Ramos (cell line): ENCODE results near the gene FLT1.

ENCODE experiments used
- in situ Hi-C: fragments of 300-500 bp; cut with MboI; formaldehyde crosslinking; loops from one replicate; pipeline ENCODE4 v1.14.3; 2022; ENCODE audit warnings: low sequenced_read_pairs; ENCODE audit not compliant: unreplicated experiment

Gene FLT1

GRCh38 chr13:28327373-28328270 lies 167.3 kb downstream of the FLT1 start:
- in situ Hi-C loops: loop anchor here (10.0 kb wide), 2 partner anchors 307 to 467 kb away; no protein-coding TSS in a partner anchor

- in situ Hi-C loops: loop anchor here (10.0 kb wide), 2 partner anchors 309 to 469 kb away; no protein-coding TSS in a partner anchor
These were observed 168.9 kb downstream of the FLT1 start for GRCh38 chr13:28326056-28326455.

- in situ Hi-C loops: loop anchor here (10.0 kb wide), 2 partner anchors 310 to 470 kb away; no protein-coding TSS in a partner anchor
These were observed 169.9 kb downstream of the FLT1 start for GRCh38 chr13:28325022-28325421.

DNA sequence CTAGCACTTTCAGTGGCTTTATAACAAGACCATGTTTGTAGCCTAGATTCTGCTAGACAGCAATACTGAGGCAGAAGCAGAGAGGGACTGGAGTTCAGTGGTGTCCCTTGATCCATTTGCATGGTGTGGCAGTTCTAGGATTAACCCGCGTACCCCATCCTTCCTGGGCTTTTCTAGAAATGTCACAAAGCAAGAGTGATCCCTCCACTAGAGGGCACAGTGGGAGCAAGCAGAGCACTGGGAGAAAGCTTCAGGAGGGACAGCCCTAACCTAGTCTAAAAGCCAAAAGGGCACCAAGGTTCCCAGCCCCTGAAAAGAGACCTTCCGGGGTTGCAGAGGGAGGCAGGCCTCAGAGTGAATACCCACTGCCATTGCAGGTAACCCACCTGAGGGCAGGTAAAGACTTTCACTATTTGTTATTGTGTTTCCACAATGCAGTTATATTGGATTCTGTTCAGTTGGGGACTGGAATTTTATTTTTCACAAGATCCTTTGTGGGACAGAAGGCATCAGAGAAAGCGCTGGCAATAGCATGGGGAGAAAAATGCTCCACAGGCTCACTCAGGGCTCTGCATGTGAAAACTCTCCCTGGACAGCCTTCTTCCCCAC lies 170.6 kb downstream of the FLT1 start:
- in situ Hi-C loops: loop anchor here (10.0 kb wide), 2 partner anchors 311 to 471 kb away; no protein-coding TSS in a partner anchor

GRCh38 chr13:28322256-28322905 lies 172.5 kb downstream of the FLT1 start:
- in situ Hi-C loops: loop anchor here (10.0 kb wide), 2 partner anchors 312 to 472 kb away; no protein-coding TSS in a partner anchor

DNA sequence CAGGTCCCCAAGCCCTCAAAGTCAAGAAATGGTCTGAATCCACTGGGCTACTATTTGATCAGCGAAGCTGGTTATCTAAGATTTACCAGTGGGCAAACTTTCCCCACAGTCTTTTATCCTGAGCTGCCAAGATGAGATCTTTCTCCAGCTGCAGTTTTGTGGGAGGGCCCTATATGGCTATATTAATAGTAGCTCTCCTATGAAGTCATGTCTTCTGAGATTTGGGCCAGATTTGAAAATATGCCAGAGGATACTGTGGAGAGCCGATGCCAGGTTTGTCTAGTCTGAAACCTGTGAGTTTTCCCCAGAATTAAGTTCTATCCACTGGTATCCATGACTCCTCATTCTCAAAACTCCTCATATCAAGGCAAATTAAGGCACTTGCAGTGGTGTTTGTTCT lies 173.2 kb downstream of the FLT1 start:
- in situ Hi-C loops: loop anchor here (10.0 kb wide), 2 partner anchors 313 to 473 kb away; no protein-coding TSS in a partner anchor

GRCh38 chr13:28320884-28321574 lies 173.9 kb downstream of the FLT1 start:
- in situ Hi-C loops: loop anchor here (10.0 kb wide), 2 partner anchors 314 to 474 kb away; no protein-coding TSS in a partner anchor

DNA sequence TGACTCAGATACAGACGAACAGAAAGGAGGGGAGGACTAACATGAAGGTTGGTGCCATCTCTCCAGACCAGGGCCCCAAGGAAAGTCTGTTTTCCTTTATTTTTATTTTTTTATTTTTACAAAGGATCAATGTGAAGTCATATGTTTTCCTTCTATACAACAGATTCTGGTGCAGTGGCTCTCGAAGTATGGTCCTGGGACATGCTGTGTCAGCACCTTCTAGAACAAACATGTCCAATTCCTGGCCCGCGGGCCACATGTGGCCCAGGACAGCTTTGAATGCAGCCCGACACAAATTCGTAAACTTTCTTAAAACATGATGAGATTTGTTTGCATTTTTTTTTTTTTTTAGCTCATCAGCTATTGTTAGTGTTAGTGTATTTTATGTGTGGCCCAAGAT lies 174.7 kb downstream of the FLT1 start:
- in situ Hi-C loops: loop anchor here (10.0 kb wide), 2 partner anchors 315 to 475 kb away; no protein-coding TSS in a partner anchor

GRCh38 chr13:28319528-28319927 lies 175.4 kb downstream of the FLT1 start:
- in situ Hi-C loops: no loop called here

GRCh38 chr13:28318496-28318895 lies 176.4 kb downstream of the FLT1 start:
- in situ Hi-C loops: no loop called here

DNA sequence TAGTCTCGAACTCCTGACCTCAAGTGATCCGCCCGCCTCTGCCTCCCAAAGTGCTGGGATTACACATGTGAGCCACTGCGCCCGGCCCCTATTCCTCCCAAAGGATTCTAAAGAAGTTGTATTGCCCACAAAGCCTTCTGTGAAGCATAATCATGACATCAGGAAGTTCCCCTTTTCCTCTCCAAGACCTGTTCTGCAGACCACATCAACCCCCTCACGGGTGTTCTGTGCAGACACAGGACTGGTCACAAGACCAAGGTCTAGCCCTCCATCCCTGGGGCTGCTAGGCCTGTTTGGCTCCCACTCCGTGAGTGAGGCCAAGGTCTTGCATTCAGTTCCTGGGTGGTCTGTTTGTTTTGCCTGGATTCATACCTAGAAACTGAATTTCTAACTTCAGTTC lies 178.1 kb downstream of the FLT1 start:
- in situ Hi-C loops: no loop called here

- in situ Hi-C loops: no loop called here
These were observed 178.8 kb downstream of the FLT1 start for GRCh38 chr13:28316129-28316528.

- in situ Hi-C loops: no loop called here
These were observed 180.0 kb downstream of the FLT1 start for GRCh38 chr13:28314879-28315278.

DNA sequence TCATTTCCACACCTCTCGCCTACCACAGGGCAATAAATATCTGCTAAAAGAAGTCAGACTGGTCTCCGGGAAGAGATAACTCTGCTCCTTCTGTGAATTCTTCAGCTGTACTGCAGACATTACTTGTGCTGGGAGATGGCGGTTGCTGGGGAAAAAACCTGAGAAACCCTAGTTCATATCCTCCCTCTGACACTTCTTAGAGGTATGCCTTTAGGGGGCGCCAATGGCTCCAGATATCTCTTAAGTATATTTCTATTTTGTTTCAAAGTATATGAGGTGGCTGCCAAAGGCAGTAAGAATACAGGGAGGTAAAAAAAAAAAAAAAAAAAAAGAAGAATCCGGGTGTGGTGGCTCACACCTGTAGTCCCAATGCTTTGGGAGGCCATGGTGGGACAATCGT lies 181.3 kb downstream of the FLT1 start:
- in situ Hi-C loops: no loop called here

DNA sequence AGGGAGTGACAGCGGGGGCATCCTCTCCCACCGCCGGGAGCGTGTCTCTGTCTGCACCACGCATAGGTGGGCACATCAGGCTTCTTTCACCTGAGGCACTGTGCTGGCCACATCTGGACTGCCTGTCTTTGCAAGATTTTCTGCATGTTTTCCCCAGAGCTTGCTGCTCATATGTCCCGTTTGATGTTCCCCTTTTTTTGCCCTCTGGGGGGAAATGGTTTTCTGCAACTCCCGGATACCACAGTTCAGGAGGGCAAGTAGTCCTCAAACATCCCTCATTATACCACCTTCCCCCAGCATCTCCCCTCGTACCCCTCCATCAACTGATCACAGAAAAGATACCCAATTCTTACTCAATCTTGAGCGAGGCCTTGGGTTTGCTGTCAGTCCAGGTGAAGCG lies 188.6 kb downstream of the FLT1 start:
- in situ Hi-C loops: no loop called here

GRCh38 chr13:28301839-28302238 lies 193.1 kb downstream of the FLT1 start:
- in situ Hi-C loops: no loop called here

DNA sequence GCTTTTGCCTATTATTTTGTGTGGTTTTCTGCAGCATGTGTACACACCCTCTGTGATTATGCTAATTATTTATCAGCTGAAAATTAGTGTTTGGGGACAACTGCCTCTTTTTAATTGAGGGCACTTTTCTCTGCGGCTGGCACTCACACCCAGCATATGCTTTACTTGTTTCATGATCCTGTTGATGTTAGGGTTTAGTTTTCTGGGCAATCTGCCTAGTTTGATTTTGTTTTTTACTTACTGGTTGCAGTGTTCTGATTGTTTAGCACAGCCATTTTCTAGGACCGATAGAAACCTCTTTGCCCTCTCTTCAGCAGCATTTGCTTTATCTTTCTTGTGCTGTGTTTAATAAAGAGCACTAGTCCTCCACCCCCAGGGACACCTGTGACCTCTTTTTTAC lies 195.0 kb downstream of the FLT1 start:
- in situ Hi-C loops: no loop called here

GRCh38 chr13:28297341-28297740 lies 197.6 kb downstream of the FLT1 start:
- in situ Hi-C loops: no loop called here

DNA sequence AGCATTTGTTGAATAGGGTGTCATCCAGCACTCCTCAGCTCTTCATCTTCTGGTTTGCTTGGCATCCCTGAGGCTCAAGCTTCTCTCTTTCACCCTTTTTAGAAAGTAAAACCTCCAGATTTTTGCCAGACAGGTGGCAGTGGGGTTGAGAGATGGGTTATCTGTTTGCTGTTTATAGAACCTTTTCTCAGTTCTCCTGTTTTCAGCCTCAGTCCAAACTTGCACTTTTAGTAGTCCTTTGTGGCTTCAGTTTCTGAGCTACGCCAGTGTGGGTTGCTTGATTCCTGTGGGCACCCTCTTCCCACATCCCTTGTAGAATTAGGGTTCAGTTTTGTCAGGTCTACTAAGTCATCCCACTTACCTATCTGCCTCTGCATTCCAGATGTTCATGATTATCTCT lies 208.7 kb downstream of the FLT1 start:
- in situ Hi-C loops: no loop called here

DNA sequence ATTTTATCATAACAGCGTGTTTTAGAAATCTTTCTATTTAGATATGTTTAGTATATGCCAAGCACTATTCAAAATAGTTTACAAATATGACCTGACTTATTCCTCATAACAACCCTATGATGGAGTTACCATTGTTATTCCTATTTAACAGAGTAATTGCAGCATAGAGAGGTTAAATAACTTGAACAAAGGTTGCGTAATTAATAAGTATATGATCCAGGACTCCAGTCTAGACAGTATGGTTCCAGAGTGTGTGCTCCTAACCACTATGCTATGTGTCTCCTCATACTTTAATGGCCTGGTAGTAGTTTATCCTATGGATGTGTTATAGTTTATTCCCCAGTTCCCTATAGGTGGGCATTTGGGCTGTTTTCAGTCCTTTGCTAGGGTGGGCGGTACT lies 211.3 kb downstream of the FLT1 start:
- in situ Hi-C loops: no loop called here
